Stromal cell of bone marrow (primary cell): ENCODE results near the gene NMNAT1.
"Not testable (repeated sequence)": the region's sequence is repeated elsewhere in the genome, so short reads cannot be mapped to it uniquely, and the experiment has no call there.

Source experiments
- DNase-seq: peaks from one replicate; pipeline ENCODE4 v3.0.0-alpha.2; 2012; ENCODE audit warnings: low read depth

NMNAT1 gene

DNA sequence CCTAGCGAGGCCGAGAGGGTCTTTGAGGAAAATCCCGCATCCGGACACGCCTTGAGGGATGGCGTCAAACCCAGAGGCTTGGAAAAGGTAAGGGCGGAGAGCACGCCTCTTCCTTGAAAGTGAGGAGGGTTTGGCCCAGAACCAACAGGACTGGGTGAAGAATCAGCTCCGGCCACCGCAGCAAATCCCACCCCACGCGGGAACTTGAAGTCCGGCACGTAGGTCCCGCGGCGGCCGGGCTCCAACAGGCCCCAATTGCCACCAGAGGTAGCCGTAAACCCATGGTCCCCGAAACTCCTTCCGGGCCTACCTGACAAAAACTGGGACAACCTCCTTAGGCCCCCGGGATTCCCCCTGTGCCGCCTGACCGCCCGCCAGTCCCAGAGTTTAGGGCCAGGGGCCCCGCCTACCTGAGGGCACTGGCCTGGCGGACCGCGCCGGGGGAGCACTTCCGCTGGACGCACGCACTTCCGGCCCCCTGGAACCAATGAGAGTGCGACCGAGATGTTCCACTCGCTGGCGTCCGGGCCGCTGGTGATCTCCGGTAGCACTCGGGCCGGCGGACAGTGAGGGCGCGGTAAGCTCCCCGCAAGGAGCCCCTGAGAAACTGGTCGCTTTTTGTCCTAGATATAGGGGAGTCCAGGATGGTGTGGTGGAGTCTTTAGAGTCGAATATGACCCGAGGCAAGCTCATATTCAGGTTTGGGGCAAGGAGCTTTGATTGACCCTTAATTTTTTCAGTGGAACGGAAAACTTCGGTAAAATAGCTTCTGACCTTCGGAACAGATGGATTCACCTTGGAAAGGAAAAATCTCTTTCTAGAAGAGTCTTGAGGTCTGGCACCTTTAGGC is at the start of gene NMNAT1, which contains the start of gene LZIC:
TSS of gene NMNAT1 (plus strand) at position 537 of the 850 bp plus-strand sequence. CDS start 28,599 bp downstream, outside the sequence.
TSS of gene LZIC (minus strand) at position 453 of the 850 bp plus-strand sequence. CDS start 6,772 bp downstream, outside the sequence.
- DNase-seq = peak; percentile 86

DNA sequence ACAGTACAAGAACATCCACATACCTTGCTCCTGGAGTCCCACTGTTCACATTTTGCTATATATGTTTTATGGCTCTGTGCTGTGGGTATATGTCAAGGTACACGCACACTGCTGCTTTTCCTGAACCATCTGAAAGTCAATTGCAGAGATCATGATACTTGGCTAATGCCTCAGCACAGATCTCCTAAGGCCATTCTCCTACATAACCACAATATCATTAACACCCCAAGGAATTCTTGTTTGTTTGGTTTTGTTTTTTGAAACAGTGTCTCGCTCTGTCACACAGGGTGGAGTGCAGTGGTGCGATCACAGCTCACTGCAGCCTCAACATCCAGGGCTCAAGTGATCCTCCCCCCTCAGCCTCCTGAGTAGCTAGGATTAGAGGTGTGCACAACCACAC is 49.2 kb upstream of the NMNAT1 start:
- no peak for DNase-seq

DNA sequence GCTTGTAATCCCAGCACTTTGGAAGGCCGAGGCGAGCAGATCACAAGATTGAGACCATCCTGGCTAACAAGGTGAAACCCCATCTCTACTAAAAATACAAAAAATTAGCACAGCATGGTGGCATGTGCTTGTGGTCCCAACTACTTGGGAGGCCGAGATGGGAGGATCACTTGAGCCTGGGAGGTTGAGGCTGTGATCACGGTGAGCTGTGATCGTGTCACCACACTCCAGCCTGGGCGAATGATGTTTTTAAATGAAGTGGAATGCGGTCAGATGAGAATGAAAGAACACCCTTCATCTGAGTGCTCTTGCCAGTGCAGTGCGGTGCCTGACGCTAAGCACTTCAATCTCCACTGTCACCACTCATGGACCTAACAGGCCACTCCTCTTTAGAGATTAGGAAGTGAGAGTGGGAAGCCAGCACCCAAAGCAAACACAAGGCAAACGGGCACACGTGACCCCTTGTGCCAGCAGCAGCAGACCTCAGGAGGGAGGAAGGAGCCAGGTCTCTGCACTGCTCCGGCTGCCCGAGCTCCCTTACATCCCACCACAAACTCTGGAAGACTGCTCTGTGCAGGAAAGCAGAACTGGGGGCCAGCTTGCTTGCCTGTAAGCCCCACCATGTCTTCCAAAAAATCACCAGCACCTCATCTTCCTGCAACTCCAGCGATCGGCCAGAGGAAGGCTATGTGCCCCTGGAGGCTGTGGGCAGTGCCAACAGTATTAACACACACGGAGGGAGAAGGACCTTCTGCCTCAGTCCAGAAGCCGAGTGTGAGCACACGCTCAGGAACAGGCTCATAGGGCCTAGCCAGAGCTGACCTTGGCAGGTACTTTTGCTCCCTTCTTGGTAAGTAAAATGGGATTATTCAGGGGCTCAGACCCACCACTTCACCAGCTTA is 42.9 kb upstream of the NMNAT1 start:
- no peak for DNase-seq

DNA sequence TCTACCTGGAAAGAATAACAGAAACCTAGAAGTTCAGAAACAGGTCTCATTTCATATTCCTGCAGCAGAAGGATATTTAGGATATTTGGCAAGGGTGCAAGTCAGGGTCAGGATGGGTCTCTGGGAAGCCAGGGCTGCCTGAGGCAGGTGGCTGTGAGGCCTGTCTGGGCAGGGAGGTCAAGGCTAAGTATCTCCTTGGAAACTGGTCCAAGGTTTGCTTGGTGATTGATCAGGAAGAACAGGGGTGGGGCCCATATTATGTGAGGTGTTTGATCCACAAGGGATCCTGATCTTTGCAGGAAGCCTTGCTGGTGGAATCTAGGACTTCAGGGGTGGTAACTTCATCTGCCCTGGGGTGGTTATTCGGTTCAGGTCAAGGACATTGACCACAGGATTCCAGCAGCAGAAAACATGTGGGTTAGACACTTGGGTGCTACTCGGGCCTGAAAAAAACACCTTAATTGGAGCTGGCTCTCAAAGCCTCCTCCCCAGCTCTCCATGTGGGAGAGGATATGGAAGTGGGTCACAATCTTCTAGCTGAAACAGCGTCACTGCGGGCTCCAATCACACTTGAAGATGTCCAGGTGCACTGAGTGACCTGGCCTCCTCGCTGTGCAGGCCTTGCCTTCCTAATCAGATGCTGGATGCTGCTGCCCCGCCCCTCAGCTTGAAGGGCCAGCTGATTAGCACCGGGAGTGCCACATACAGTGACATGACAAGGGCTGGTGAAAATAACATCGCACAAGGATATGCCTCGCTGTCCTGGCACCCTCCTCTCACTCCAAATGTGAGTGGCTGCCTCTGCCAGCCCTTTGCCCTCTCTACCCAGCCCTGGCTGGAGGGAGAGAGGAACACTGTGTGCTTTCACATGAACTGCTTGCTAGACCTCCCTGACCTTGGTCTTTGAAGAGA is 41.9 kb upstream of the NMNAT1 start:
- DNase-seq = no peak

DNA sequence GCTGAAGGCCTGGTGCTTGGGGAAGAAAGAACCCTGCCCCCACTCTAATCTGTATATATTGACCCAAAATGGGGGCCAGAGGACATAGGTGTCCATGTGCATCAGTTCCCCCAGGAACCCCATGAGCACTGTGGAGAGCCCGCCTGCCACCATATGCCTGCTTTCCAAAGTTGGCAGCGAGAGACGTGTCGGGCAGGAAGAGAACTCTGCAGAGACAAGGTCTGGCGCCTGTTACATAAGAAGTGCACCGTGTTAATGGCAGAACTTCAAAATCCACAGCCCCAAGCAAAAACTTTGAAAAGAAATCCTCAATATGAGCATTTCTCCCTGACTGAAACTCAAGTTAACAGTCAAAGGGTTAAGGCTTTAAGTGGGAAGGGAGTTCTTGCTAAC is 41.2 kb upstream of the NMNAT1 start:
- DNase-seq = no peak

DNA sequence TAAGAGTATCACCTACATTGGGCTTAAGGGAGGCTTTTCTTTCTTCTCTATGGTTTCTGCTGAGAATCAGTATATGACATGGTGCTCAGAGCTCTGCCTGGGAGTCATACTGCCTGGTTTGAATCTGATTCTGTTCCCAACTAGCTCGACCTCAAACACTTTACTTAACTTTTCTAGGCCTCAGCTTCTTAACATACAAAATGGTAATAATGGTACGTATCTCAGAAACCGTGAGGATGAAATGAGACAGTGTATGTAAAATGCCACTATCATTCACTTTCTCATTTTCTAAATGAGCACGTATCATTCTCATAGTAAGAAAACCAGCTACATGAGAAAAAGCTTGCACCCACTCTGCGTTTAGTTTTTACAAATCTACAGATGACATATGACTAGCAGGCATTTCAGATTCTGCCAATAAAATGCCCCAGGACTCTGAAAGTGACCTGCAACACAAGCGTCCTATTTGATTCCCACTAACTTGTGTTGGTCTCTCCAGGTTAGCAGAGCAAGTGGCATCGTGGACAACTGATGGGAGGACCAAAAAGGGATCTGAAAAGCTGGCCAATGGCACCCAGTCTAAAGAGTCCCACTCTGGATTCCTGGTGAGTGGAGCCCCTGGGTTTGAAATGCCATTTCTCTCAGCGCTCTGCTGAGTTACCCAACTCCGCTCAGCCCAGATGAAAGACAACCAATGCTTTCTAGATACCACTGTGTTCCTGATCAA is 39.3 kb upstream of the NMNAT1 start:
- no peak for DNase-seq

DNA sequence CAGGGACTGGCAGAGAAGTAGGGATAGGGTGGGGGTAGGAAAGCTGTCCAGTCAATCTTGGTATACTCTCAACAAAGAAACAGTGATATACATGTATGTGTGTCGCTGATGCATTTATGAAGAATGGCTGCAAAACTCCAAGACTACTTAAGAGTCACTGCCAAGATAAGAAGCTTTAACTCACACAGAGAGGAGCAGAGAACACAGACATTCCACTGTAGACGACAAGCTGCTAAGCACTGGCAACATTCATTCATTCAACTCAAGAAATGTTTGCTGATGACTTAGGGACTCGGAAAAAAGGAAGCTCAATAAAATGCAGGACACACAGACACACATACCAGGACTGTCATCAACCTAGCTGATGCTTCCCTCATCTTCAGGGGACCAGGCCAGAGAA is 38.7 kb upstream of the NMNAT1 start:
- DNase-seq = no peak

DNA sequence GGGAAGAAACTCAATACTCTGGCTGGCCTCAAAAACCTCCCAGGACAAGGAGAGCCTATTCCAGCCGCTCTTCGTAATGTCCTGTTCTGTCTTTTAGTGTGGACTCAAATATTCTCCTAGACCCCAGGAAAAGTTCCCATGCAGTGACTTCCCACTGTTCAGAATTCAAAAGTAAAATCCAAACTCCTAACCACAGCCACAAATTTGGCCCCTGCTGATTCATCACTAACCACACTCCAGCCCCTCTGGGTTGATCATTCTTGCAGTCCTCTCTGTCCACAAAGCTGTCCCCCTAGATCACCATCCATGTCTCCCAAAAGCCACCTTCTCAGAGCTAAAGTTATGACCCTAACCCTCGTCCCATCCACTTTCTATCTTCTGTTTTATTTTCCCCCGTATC is 38.3 kb upstream of the NMNAT1 start:
- DNase-seq = peak; percentile 13

DNA sequence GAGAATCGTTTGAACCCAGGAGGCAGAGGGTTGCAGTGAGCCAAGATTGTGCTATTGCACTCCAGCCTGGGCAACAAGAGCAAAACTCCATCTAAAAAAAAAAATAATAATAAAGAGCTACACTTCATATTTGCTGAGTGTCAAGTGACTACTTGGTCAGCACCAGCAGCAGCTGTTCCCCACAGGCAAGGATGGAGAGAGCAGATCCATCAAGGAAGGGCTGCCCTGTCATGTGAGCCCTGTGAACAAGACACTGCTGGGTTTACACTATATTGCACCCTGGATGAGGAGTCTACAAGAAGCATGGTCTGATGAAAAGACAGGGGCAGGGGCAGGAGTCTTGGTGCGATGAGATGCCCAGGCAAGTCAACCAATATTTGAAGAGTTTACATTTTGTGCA is 36.8 kb upstream of the NMNAT1 start:
- no peak for DNase-seq

DNA sequence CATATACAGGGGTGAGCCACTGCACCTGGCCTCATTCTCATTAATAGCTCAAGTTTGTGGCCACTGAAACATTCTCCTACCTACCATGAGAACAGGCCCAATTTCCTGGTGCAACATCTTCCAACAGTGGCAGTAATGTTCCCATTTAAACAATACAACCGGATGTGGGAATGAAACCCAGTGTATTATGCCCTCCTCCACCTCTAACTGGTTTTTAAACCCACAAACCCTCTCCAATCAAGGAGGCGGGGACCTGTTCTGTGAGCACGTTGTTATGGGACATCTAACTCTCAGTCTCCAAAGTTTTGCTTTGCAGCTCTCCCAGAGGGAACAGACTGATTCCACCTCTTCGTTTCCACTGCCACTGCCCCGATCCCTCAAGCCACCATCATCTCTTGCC is 35.8 kb upstream of the NMNAT1 start:
- DNase-seq = no peak

DNA sequence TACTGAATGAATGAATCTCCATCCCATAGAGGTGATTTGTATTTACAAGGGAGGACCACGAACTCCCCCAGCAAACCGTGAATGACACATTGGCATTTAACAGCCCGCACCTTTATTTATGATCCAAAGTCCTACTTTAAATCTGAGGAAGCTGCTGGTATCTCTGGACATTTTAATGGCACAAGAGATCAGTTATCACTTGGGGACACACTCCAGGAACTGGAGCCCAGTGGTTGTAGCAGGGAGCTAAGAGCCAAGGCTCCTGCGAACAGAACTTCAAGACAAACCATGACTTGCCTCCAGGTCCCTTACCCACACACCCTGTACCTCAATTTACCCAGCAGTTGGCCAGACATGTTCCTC is 34.4 kb upstream of the NMNAT1 start:
- no peak for DNase-seq

DNA sequence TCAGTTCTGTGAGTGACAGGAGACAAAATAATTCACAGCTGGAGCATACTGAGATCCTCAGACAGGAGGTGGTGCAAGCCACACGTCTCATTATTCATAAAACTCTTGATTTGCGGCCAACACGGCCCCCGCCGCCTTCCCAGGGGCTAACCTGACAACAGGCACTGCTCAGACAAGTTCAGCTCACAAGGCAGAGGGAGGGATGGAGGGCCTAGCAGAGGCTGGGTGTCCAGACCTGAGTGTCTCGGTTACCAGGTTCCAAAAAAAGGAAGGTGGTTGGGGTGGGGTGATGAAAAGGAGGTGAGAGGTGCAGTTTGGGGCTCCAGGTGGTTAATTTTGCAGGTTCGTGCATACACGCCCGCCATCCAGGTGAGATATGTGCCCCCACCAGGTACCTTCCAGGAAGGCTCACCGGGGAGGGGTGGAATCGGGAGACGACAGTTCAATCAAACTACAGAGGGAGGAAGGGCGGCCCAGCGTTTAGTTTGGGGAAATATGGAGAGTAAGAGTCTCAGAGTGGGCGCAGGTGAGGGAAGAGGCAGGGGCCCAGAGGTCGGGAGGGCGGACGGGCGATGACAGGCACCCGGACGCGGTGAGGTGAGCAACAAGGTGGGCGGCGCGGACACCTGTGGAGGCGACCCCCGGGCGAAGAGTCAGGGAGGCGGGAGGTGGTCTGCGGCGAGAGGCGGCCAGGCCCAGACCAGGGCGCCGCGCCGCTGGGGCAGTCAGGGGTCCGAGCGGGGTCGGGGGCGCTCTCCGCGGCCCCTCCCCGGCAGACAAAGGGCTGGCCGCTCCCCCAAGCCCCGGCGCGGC is 33.8 kb upstream of the NMNAT1 start:
- DNase-seq = no peak

DNA sequence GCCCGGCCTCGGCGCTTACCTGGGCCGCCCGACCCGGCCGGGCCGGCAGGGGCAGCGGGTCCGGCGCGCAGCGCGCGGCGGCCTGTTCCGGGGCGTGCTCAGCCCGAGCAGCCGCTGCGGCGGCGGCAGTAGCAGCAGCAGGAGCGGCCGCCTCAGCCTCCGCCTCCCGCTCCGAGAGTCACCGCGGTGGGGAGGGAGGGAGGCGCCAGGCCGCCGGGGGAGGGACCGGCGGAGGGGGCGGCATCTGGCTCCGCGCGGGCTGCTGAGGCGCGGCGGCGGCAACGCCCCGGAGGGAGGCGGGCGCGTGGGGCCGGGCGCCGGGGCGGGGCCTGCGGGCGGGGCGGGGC is 33.2 kb upstream of the NMNAT1 start, which contains the start of gene CTNNBIP1:
TSS of gene CTNNBIP1 (minus strand) at position 194 of the 347 bp plus-strand sequence. CDS start 38,205 bp downstream, outside the sequence.
- no peak for DNase-seq

DNA sequence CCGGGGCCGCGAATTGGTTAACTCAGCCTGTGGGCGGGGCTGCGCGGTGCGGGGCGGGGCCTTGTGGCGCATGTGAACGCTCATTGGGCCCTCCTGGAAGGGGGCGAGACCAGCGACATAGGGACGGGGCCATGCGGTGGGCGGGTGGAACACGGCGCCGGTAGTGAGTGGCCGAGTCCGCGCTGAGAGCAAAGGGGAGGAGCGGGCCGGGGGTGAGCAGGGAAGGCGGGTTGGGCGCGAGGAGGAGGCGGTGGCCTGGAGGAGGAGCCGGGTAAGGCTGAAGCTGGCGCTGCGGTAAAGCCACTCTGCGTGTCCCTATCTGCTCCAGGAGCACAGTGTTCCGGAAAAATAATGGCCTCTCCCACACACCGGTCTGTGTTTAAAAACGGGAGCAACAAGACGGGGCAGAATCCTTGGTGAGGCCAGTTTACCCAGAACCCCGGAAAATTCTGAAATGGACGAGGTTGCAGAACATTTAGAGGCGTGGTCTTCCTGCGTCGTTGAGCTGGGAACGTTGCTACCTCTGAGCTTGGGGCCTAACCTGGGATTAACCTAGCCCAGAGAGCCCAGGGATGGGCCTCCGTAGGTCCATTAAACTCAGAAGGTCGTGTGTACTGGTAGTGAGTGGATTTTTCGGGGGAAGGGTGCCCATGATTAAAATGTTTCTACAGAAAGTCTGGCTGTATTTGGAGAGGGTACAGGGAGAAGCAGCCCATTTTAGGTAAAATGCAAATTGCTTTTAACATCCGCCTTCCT is 32.7 kb upstream of the NMNAT1 start:
- peak; percentile 98 for DNase-seq

DNA sequence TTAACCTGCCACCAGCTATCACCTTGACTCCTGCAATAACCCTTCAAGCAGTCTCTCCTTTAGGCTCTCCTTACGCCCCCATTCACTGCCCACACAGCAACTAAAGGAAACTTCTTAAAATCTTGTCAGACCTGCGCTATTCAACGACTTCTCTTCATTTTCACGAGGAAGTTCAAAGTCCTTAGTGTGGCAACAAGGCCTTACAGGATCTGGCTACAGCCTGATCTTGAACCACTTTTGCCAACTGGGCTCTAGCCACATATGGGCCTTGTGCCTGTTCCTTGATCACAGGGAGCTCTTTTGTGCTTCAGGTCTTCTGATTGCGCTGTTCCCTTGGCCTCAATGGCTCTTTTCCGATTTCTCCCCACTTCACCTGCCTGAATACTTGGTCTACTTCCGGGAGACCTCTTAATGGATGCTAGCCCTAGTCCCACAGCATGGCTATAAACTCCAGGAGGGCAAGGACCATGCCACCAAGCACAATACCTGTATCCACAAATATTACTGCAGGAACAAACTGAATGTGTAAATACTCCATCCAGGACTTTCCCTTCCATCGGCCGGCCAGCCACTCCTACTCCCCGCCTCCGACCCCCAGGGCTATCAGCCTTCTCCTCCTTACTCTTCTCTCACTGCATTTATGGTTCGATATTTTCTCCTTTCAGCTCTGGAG is 30.9 kb upstream of the NMNAT1 start:
- no peak for DNase-seq

DNA sequence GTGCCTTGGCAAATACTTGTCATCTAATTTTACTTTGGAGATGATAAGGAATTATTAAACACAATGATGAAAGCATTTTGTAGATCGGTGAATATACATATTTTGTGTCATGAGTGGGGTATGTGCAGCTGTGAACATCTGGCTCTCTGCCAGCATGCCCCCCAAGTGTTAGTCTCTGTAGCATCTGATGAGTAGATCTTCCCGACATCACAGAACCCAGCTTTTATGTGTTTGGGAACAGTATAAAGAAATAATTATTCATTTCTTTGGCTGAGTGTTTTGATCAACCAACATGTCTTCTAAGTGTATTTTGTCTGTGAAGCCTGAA is 28.7 kb upstream of the NMNAT1 start:
- no peak for DNase-seq

DNA sequence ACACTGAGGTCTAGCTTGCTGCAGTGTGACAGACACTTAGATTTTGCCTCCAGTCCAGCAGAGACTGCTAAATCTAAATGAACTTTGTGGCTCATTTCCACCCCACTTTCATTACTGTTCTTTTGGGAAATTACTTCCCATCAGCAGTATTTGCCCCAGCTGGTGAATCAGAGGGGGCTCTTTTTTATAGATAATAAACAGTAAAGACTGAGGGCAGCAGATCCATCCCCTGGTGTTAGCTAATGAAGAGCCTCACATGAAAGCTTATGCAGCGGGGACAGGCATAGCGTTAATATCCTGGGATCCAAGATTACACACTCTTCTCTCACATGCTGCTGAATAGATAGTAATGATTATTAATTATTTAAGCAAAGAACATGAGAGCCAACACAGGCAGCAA is 26.8 kb upstream of the NMNAT1 start:
- DNase-seq = no peak

DNA sequence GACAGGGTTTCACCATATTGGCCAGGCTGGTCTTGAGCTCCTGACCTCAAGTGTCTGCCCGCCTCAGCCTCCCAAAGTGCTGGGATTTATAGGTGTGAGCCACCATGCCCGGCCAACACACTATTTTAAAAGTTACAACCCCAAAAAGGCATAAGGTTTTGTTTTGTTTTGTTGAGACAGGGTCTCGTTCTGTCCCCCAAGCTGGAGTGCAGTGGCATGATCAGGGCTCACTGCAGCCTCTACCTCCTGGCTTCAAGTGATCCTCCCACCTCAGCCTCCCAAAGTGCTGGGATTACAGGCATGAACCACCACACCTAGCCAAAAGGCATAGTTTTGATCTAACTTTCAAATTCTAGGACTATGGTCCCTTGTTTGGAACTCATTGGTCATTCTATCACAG is 25.8 kb upstream of the NMNAT1 start:
- not testable (repeated sequence) for DNase-seq

DNA sequence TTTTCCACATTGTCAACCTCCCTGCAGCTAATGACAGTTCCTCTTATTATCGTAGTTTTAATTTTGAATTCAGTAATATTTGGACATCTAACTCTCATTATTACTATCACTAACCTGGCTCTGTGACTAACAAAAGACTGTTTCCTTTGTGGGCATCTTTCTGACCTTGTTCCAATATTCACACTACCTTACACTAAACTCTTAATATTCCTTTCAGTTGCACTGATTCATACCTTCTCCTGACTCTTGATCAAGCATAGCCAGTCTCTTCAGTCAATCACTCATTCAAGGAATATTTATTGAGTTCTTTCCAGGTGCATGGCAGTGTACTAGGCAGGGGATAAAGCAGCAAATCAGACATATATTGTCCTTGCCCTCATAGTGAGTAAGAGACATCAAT is 25.4 kb upstream of the NMNAT1 start:
- no peak for DNase-seq
